Small intestine (tissue), 7 donors: ENCODE results near the gene SERTM2. TPM values are rescaled to one million over a fixed set of nuclear protein-coding genes. Genes with fewer than 3 reads are reported as not detected.

Experiments
- DNase-seq, 2 donors: peaks; one replicate each; pipeline versions ENCODE4 v3.0.0 to v3.0.0-alpha.2; 2013
- FAIRE-seq: peaks from 2 replicates; lab custom pipeline; 2012; peaks lifted over from hg19 to GRCh38; lab: Jason Lieb, UNC
- H3K27ac ChIP-seq, 3 donors: one replicate each; pipeline ENCODE4 v1.5.1; 2013; ENCODE audit warnings: low read length in 2 of 3, mild to moderate bottlenecking in 2 of 3, control low read depth in 1 of 3, inconsistent platforms in 1 of 3, low read depth in 1 of 3, moderate library complexity in 1 of 3
- H3K27me3 ChIP-seq, 3 donors: one replicate each; pipeline ENCODE4 v1.6.1; 2013; ENCODE audit warnings: low read length in 3 of 3, inconsistent platforms in 1 of 3; ENCODE audit not compliant: control insufficient read depth in 3 of 3, insufficient read depth in 3 of 3
- H3K36me3 ChIP-seq, 3 donors: one replicate each; pipeline ENCODE4 v1.6.1; 2013; ENCODE audit warnings: low read length in 3 of 3, inconsistent platforms in 1 of 3, low read depth in 1 of 3, mild to moderate bottlenecking in 1 of 3, moderate library complexity in 1 of 3; ENCODE audit not compliant: control insufficient read depth in 3 of 3, insufficient read depth in 2 of 3
- H3K4me1 ChIP-seq, 3 donors: one replicate each; pipeline ENCODE4 v1.6.1; 2013; ENCODE audit warnings: low read length in 2 of 3, inconsistent platforms in 1 of 3, low read depth in 1 of 3, mild to moderate bottlenecking in 1 of 3, moderate library complexity in 1 of 3; ENCODE audit not compliant: control insufficient read depth in 3 of 3, insufficient read depth in 2 of 3
- H3K4me3 ChIP-seq, 3 donors: one replicate each; pipeline ENCODE4 v1.5.1; 2013; ENCODE audit warnings: low read length in 3 of 3, control low read depth in 1 of 3, inconsistent platforms in 1 of 3, low read depth in 1 of 3, mild to moderate bottlenecking in 1 of 3, moderate library complexity in 1 of 3
- H3K9me3 ChIP-seq, 2 donors: one replicate each; pipeline ENCODE4 v1.6.1; 2013; ENCODE audit warnings: low read depth in 1 of 2, low read length in 1 of 2; ENCODE audit not compliant: control insufficient read depth in 2 of 2, insufficient read depth in 1 of 2
- WGBS, 3 donors: extraction: QIAGEN DNeasy Blood & Tissue Kit; methylation state at CpG; one replicate each; pipeline ENCODE4 v1.1.7; 2013; 5-methylcytosine and 5-hydroxymethylcytosine counted together
- polyA plus RNA-seq, 4 donors: library from polyadenylated mRNA; stranded (reverse) in 3 of 4; unstranded in 1 of 4; fragments of 200-250 nt in 3 of 4; fragments of 120-200 nt in 1 of 4; gene quantifications; one replicate each; pipeline versions ENCODE4 v1.2.1 to v1.2.3, GENCODE V29; 2013
- donor health status: healthy with polysubstance abuse.
- donor health status: control.
- donor health status: control.
- donor health status: Bipolar disorder and iron deficiency.
- donor health status: healthy.

The SERTM2 gene
- polyA plus RNA-seq, 4 donors, result 0.03 TPM; not detected in 2

DNA sequence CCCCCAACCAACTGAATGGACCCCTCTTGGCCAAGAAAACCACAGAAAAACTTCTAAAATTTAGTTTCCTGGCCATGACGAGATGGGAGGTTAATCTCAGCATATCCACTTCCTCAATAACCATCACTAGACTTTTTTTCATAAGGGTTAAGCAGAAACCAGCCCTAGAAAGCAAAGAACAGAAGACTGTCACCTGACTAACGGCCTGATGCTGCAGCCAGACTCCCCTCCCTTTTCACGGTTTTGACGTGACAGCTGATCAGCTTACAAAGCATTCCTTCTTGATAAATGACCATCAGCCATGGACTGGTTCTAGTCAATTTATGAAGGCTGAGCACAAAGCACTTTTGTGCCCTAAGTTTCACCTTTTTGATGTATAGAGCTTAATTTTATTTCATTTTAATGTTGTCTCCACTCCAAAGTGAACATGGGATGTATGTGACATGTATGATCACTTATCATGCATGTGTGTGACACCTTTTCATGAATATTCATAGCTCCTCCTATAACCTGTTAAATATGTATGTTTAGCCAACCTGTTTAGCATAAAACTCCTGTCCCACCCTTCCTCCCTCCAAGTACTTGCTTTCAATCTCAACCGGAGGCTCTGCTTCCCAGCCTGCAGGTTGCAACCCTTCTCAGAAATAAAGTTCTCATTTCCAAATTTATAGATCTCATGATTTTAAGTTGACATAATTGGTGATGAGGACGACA lies 56.3 kb downstream of the SERTM2 start:
- 36 to 49% (median 49%) methylated on average over 6 of the region's 6 CpGs for WGBS, 3 donors
- no peak overlapping the region for H3K27ac ChIP-seq
- no peak for DNase-seq
- no peaks in the 10 kb centered on the region for H3K27me3 ChIP-seq
- H3K36me3 ChIP-seq, result no peaks in the 10 kb centered on the region
- H3K4me1 ChIP-seq, result no peaks in the 10 kb centered on the region
- H3K9me3 ChIP-seq, result no peaks in the 10 kb centered on the region
- no peak overlapping the region for H3K4me3 ChIP-seq
- no peak for FAIRE-seq

DNA sequence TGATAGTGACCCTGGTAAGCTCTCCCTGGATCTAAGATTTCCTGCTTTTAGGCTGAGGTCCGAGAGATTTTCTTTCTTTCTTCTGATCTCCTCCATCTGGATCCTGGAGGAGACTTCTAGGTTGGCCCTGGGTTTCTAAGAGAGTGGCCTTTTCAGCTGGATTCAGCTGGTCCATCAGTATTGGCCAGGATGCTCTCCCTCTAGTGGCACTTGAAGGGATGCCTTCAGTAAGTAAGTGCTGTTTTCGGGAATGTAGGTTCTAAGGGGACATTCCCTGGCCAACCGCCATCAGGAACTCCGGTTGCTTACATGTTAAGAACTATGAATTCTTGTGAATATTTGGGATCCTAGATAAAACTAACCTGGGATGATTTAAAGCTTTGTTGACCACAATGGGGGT lies 56.9 kb downstream of the SERTM2 start:
- WGBS, 3 donors, result 51 to 60% (median 59%) methylated on average over 4 of the region's 4 CpGs
- FAIRE-seq (no peak), DNase-seq (peak in 1 of 2 donors; percentile 1)
- H3K4me1 ChIP-seq, result no peaks in the 10 kb centered on the region
- no peaks in the 10 kb centered on the region for H3K36me3 ChIP-seq
- no peak overlapping the region for H3K27ac ChIP-seq
- no peaks in the 10 kb centered on the region for H3K9me3 ChIP-seq
- no peaks in the 10 kb centered on the region for H3K27me3 ChIP-seq
- H3K4me3 ChIP-seq, result no peak overlapping the region

- 47 to 75% (median 70%) methylated on average over 1 of the region's 1 CpG for WGBS, 3 donors
- FAIRE-seq, result no peak
Observed at GRCh38 chrX:111568817-111569216, 57.4 kb downstream of the SERTM2 start.

More at GRCh38 chrX:111568817-111569216, 57.4 kb downstream of the SERTM2 start:
- Histone ChIP-seq H3K4me3 (no peak overlapping the region), H3K36me3 (no peaks in the 10 kb centered on the region), H3K4me1 (no peaks in the 10 kb centered on the region), H3K9me3 (no peaks in the 10 kb centered on the region), H3K27me3 (no peaks in the 10 kb centered on the region), H3K27ac (no peak overlapping the region)
- no peak for DNase-seq

Other genes with a start within 250 kb of the SERTM2 start
- 1 to 10 TPM in 1 of 4 donors, under 1 TPM in 1, not detected in 2; 0.49 to 3.2 TPM for gene CAPN6, start 241.2 kb upstream of the SERTM2 start, polyA plus RNA-seq
- gene DCX, start 99.5 kb upstream of the SERTM2 start, polyA plus RNA-seq, result under 1 TPM in 3 of 4 donors, not detected in 1; 0.18 to 0.34 (median 0.27) TPM
- gene ALG13, start 169.5 kb downstream of the SERTM2 start, polyA plus RNA-seq, result 10 to 100 TPM; 31.3 to 60.4 (median 52.6) TPM